AG09309 (cell line): Measurements from ENCODE around the gene MCCD1.

Source experiments
- DNase-seq: peaks from one replicate; pipeline ENCODE4 v3.0.0-alpha.2; 2010; ENCODE audit warnings: low read depth
- H3K4me3 ChIP-seq: 2 replicates; pipeline ENCODE4 v1.5.1; 2011; ENCODE audit warnings: mild to moderate bottlenecking, low read depth, low read length, moderate library complexity; ENCODE audit not compliant: control insufficient read depth
- TF ChIP-seq, protein P1 (sequence below): IDR thresholded peaks from 2 replicates; pipeline ENCODE4 v1.5.1; 2011; ENCODE audit warnings: mild to moderate bottlenecking, low read depth, low read length, inconsistent platforms; ENCODE audit not compliant: insufficient read depth, control insufficient read depth; ENCODE audit errors: missing control alignments

The MCCD1 gene

DNA sequence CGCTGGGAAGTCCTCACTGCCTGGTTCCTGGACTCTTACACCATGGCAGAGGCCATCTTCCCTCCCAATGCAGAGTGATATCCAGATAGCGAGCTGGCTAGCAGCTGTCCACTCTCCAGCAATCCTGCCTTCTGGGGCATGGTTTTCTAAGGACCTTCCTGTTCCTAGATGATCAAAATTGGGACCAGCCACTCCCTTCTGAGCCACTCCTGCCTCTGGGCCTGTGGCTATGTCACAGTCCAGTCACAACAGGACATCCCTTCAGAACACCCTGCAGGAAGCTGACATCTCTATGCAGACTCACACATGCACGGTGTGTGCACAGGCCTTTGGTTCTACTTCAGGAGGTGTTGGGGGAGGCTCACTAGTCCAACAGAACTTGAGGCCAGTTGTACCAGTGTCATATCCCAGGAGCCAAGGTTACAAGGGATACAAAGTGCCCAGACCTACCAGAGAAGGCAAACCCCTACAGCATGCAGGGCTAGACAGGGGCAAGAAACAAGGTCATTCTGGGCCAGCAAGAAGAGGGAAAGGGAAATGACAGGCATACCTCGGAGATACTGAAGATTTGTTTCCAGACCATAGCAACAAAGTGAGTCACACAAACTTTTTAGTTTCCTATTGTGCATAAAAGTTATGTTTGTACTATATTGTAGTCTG, 2.7 kb upstream of the MCCD1 start:
- H3K4me3 ChIP-seq, result no peak overlapping the region
- TF ChIP-seq, protein P1, sequence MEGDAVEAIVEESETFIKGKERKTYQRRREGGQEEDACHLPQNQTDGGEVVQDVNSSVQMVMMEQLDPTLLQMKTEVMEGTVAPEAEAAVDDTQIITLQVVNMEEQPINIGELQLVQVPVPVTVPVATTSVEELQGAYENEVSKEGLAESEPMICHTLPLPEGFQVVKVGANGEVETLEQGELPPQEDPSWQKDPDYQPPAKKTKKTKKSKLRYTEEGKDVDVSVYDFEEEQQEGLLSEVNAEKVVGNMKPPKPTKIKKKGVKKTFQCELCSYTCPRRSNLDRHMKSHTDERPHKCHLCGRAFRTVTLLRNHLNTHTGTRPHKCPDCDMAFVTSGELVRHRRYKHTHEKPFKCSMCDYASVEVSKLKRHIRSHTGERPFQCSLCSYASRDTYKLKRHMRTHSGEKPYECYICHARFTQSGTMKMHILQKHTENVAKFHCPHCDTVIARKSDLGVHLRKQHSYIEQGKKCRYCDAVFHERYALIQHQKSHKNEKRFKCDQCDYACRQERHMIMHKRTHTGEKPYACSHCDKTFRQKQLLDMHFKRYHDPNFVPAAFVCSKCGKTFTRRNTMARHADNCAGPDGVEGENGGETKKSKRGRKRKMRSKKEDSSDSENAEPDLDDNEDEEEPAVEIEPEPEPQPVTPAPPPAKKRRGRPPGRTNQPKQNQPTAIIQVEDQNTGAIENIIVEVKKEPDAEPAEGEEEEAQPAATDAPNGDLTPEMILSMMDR, result no peak
- no peak for DNase-seq

DNA sequence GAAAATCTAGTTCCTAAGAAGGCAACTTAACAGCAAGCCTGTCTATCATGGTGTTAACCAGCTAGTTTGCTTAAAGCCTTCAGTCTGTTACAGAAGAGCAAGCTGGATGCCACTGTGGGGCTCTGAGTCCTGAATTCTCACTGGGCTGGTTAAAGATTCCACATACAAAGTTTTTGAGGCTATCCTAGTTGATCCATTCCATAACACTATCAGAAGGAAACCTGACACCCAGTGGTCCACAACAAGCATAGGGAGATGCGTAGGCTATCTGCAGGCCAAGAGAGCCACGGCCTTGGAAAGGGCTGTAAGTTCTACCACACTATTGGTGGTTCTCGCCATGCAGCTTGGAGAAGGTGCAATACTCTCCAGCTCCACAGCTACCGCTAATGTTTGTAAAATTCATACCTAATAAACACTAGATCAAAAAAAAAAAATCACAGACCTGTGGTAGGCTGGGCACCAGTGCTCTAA, 420 bp upstream of the MCCD1 start:
- H3K4me3 ChIP-seq, result no peak overlapping the region
- DNase-seq, result no peak

DNA sequence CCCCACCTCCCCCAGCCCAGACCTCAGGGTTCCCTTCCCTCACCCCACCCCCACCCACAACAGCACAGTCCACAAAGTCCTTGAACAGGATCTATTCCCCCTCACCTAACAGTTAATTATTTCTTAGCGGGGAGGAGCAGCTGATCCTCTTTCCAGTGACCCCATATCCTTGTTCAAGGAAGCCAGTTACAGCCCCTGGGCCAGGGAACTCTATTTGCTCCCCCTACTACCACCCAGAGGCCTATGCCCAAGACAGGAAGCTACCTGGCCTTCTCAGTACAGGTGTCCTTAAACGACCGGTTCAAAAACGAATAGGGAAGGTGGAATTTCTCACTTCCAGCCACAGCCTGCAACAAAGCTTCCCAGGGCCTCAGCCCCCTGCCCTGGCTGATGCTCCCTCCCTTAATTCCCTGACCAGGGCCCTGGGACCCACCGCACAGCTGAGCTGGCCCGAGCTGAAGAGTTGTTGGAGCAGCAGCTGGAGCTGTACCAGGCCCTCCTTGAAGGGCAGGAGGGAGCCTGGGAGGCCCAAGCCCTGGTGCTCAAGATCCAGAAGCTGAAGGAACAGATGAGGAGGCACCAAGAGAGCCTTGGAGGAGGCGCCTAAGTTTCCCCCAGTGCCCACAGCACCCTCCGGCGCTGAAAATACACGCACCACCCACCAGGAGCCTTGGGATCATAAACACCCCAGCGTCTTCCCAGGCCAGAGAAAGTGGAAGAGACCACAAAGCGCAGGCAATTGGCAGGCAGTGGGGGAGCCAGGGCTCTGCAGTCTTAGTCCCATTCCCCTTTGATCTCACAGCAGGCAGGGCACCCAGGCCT, 778 bp downstream of the MCCD1 start:
- no peak for DNase-seq
- TF ChIP-seq, protein P1, result no peak

More for the DNA sequence above, 420 bp upstream of the MCCD1 start:
- TF ChIP-seq, protein P1, result no peak

DNA sequence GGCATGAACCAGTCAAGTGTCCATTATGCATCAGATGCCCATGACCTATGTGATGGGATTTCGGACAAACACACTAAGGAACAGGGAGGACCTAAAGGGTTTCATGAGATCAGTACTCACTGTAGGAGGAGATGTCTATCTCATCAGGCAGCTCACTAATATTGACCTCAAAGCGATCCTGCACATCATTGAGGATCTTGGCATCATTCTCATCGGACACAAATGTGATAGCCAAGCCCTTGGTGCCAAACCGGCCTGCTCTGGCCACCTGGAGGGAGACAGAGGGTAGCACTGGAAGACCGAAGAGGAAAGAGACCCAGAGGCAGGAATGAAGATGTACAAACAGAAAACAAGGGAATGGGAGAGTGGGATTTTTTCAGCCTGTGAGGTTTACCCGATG, 1.9 kb downstream of the MCCD1 start:
- no peak overlapping the region for H3K4me3 ChIP-seq
- no peak for DNase-seq
- TF ChIP-seq, protein P1, result no peak

More for the DNA sequence above, 778 bp downstream of the MCCD1 start:
- no peak overlapping the region for H3K4me3 ChIP-seq

DNA sequence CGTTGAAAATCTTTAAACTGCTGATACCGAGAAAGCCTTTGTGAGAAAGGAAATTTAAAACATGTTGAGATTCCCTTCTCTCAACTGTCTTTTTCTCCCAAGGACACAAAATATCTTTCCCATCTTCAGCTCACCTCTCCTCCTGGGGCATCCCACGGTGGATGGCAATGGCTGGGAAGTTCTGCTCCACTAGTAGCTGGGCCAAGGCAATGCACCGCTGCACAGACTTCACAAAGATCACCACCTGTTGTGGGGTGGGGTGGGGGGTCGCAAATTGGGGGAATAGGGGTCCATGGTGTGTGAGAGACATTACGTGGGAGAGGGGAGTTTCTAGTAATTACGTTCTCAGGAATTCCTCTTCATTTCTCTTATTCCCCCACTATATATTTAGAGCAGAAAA, 2.4 kb downstream of the MCCD1 start:
- no peak for DNase-seq
- TF ChIP-seq, protein P1, result no peak
- H3K4me3 ChIP-seq, result no peak overlapping the region

DNA sequence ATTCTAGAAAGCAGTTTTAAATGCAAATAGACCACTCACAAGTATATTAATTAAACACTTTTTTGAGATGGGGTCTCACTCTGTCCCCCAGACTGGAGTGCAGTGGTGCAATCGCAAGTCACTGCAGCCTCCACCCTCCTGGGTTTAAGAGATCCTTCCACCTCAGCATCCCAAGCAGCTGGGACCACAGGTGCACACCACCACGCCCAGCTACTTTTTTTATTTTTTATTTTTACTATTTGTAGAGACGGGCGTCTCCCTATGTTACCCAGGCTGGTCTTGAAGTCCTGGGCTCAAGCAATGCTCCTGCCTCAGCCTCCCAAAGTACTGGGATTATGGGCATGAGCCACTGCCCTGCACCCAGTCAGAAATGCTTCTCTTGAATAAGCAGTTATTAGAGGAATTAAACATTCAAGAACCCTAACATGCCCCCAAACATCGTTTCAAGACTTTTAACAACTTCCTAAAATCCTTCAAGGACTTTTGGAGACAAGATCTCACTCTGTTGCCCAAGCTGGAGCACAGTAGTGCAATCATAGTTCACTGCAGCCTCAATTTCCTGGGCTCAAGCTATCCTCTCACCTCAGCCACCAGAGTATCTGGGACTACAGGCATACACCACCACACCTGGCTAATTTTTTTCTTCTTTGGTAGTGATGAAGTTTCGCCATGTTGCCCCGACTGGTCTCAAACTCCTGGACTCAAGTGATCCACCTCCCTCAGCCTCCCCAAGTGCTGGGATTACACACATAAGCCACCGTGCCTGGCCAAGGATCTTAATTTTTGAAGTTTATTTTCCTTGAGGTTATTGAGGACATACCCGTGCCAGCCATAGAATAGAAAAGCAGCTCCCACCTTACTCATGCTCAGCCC, 3.2 kb downstream of the MCCD1 start:
- TF ChIP-seq, protein P1, result no peak
- no peak for DNase-seq
- H3K4me3 ChIP-seq, result no peak overlapping the region
